Activated CD8-positive, alpha-beta T cell treated with anti-CD3 and anti-CD28 coated beads for 36 hours (primary cell): ENCODE measurements around the gene SGSH. TPM values are rescaled to one million over a fixed set of nuclear protein-coding genes. Genes with fewer than 3 reads are reported as not detected.

Source experiments
- ATAC-seq: fragments of 200-7000 bp; cut with Tn5 transposase; one replicate; pipeline ENCODE4 v1.10.0; 2021; ENCODE audit warnings: mild to moderate bottlenecking, moderate library complexity
- CTCF ChIA-PET: fragments of 350-600 bp; sonication (Branson Sonifier 250); formaldehyde crosslinking; loops from one replicate; lab custom pipeline; 2021; ENCODE audit warnings: antibody characterized with exemption; lab: Charles Lee
- POLR2A ChIA-PET: fragments of 350-600 bp; sonication (Branson Sonifier 250); formaldehyde crosslinking; loops from one replicate; lab custom pipeline; 2021; ENCODE audit warnings: antibody characterized with exemption; lab: Charles Lee
- DNase-seq: peaks from one replicate; pipeline ENCODE4 v3.0.0-alpha.2; 2020
- H3K27ac Mint-ChIP-seq: one replicate; pipeline ENCODE4 v1.8.0; 2021; ENCODE audit warnings: mild to moderate bottlenecking, mixed read lengths
- H3K27me3 Mint-ChIP-seq: one replicate; pipeline ENCODE4 v1.8.0; 2021; ENCODE audit warnings: mixed read lengths
- H3K36me3 Mint-ChIP-seq: one replicate; pipeline ENCODE4 v1.8.0; 2021; ENCODE audit warnings: low read depth, mixed read lengths
- H3K4me1 Mint-ChIP-seq: one replicate; pipeline ENCODE4 v1.8.0; 2021; ENCODE audit warnings: low read depth, mixed read lengths
- H3K4me3 Mint-ChIP-seq: one replicate; pipeline ENCODE4 v1.8.0; 2021; ENCODE audit warnings: mild to moderate bottlenecking, moderate library complexity, mixed read lengths
- H3K9me3 Mint-ChIP-seq: one replicate; pipeline ENCODE4 v1.8.0; 2021; ENCODE audit warnings: mixed read lengths
- CTCF ChIP-seq: fragments of 200-600 bp; IDR thresholded peaks from one replicate; pipeline ENCODE4 v1.8.0; 2022; ENCODE audit warnings: antibody characterized with exemption, mild to moderate bottlenecking
- intact Hi-C: fragments of 100-400 bp; cut with micrococcal nuclease; formaldehyde crosslinking; loops from one replicate; pipeline ENCODE4 v1.10.0; 2022
- total RNA-seq, 2 experiments: library from RNA; stranded (reverse); gene quantifications; one replicate each; pipeline ENCODE4 v1.2.3, GENCODE V29; 2021

Gene SGSH
- total RNA-seq, 2 experiments from 2014 or later: 7.8 to 8.3 TPM

GRCh38 chr17:80253631-80254395, 33.7 kb upstream of the SGSH start:
- ChIA-PET POLR2A (interaction anchor here (1.4 to 3.0 kb wide), 4 partner anchors 10 to 34 kb away, joined by 4 to 30 read pairs (median 6); no protein-coding TSS in a partner anchor), CTCF (interaction anchor here (0.6 to 2.4 kb wide), 12 partner anchors 10 to 172 kb away, joined by 3 to 28 read pairs (median 4); partner anchors contain the start of genes GAA, SGSH and SLC26A11)
- Mint-ChIP-seq H3K36me3 (no peaks in the 10 kb centered on the region), H3K4me1 (peaks cover 44% of the 10 kb centered on the region), H3K27me3 (no peaks in the 10 kb centered on the region), H3K4me3 (no peak overlapping the region), H3K9me3 (no peaks in the 10 kb centered on the region), H3K27ac (peak overlapping the region; percentile 80)
- DNase-seq: no peak
- ATAC-seq: no peak
- intact Hi-C loops: loop anchor here (2.0 kb wide), 1 partner anchor 57 kb away; no protein-coding TSS in a partner anchor
- no peak for TF ChIP-seq CTCF

- peaks cover 34% of the 10 kb centered on the region for H3K4me1 Mint-ChIP-seq
- CTCF ChIA-PET: interaction anchor here (0.6 to 2.4 kb wide), 12 partner anchors 9 to 171 kb away, joined by 3 to 28 read pairs (median 4); partner anchors contain the start of genes GAA, SGSH and SLC26A11
Measured at GRCh38 chr17:80252871-80253270, 32.7 kb upstream of the SGSH start.

DNA sequence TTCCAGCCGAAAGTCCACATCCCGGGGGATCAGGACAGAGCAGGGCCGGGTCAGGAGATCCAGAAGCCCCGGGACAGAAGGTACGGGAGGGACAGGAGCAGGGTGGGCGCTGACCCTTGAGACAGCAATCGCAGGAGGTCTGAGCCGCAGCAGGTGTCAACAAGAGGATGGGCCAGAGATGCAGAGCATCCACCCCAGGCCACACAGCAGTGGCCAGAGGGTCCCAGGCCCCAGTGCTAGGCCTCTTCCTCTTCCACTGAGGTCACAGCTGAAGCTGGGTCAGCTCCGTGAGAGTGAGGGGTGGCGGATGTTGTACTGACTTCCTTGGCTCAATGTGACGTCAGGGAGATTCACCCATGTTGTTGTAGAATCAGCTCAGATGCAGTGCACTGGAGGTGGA, 31.8 kb upstream of the SGSH start:
- no peak for ATAC-seq
- intact Hi-C loops: loop anchor here (2.0 kb wide), 1 partner anchor 55 kb away; no protein-coding TSS in a partner anchor
- H3K9me3 Mint-ChIP-seq: no peaks in the 10 kb centered on the region
- ChIA-PET CTCF (interaction anchor here (1.2 to 2.4 kb wide), 2 partner anchors 42 to 56 kb away, joined by 4 to 28 read pairs; no protein-coding TSS in a partner anchor), POLR2A (interaction anchor here (0.9 to 1.9 kb wide), 2 partner anchors 14 to 33 kb away, joined by 3 to 4 read pairs; no protein-coding TSS in a partner anchor)
- no peak for TF ChIP-seq CTCF
- no peaks in the 10 kb centered on the region for H3K36me3 Mint-ChIP-seq
- H3K4me1 Mint-ChIP-seq: peaks cover 28% of the 10 kb centered on the region
- no peaks in the 10 kb centered on the region for H3K27me3 Mint-ChIP-seq
- no peak for DNase-seq
- no peak overlapping the region for H3K27ac Mint-ChIP-seq
- H3K4me3 Mint-ChIP-seq: no peak overlapping the region

More at GRCh38 chr17:80252871-80253270, 32.7 kb upstream of the SGSH start:
- H3K27me3 Mint-ChIP-seq: no peaks in the 10 kb centered on the region
- ATAC-seq (peak; percentile 88), DNase-seq (peak; percentile 89)
- intact Hi-C loops: loop anchor here (2.0 kb wide), 1 partner anchor 56 kb away; no protein-coding TSS in a partner anchor
- H3K27ac Mint-ChIP-seq: no peak overlapping the region
- peak; percentile 61 for TF ChIP-seq CTCF
- no peaks in the 10 kb centered on the region for H3K9me3 Mint-ChIP-seq
- H3K36me3 Mint-ChIP-seq: no peaks in the 10 kb centered on the region
- POLR2A ChIA-PET: interaction anchor here (1.9 to 3.0 kb wide), 2 partner anchors 11 to 33 kb away, joined by 4 to 30 read pairs; no protein-coding TSS in a partner anchor
- H3K4me3 Mint-ChIP-seq: no peak overlapping the region

DNA sequence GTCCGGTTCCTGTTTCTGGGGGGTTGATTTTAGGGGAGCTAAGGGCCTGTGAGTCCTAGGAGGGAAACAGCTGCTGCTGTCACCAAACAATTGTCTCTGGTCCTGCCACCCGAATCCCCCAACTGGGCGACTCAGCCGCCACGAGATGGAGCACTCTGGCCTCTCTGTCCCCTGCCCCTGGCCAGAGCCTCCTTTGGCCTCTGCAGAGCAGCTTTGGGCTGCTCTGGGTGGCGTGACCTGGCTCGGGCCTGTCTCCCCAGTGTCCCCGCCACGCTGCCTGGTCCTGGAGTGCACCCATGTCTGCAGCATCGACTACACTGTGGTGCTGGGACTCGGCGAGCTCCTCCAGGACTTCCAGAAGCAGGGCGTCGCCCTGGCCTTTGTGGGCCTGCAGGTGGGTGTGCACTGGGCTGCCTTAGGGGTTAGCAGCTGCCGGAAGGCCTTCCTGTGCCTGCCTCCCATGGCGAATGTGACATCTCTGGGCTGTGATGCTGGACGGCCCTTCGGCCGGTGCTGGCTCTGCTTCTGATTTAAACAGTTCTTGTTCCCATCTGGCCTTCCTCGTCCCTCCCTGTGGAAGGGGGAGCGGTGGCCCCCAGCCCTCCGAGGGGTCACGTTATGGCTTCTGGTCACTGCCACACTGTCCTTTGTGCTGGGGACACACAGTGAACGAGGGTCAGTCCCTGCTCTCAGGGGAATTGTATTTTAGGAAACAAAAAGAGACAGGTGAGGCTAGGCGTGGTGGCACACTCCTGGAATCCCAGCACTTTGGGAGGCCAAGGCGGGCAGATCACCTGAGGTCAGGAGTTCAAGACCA, 29.0 kb upstream of the SGSH start:
- DNase-seq (no peak), ATAC-seq (no peak)
- ChIA-PET POLR2A (no interaction called here), CTCF (no interaction called here)
- no peak for TF ChIP-seq CTCF
- intact Hi-C loops: no loop called here
- Mint-ChIP-seq H3K9me3 (no peaks in the 10 kb centered on the region), H3K4me1 (peaks cover 15% of the 10 kb centered on the region), H3K27ac (no peak overlapping the region), H3K4me3 (no peak overlapping the region), H3K27me3 (no peaks in the 10 kb centered on the region), H3K36me3 (no peaks in the 10 kb centered on the region)
